Natural killer cell (primary cell): ENCODE data around the gene PTPN5. TPM values are rescaled to one million over a fixed set of nuclear protein-coding genes. Genes with fewer than 3 reads are reported as not detected.

ENCODE experiments used
- ATAC-seq, 3 donors: fragments of 150-1000 bp in 2 of 3; fragments of 200-7000 bp in 1 of 3; cut with Tn5 transposase; 1 replicate in 1 of 3; 2 replicates in 2 of 3; pipeline ENCODE4 v1.10.0; 2021; ENCODE audit warnings: mild to moderate bottlenecking in 2 of 3, moderate library complexity in 2 of 3
- DNase-seq, 2 donors: peaks; one replicate each; pipeline versions ENCODE4 v3.0.0 to v3.0.0-alpha.2; 2013 to 2021; ENCODE audit warnings: mixed read lengths in 1 of 2
- H3K27ac ChIP-seq: one replicate; pipeline ENCODE4 v1.5.1; 2013; ENCODE audit warnings: mild to moderate bottlenecking, low read length
- H3K27me3 ChIP-seq: one replicate; pipeline ENCODE4 v1.6.1; 2013; ENCODE audit warnings: low read length; ENCODE audit not compliant: control insufficient read depth, insufficient read depth
- H3K36me3 ChIP-seq: one replicate; pipeline ENCODE4 v1.6.1; 2013; ENCODE audit warnings: low read length; ENCODE audit not compliant: control insufficient read depth, insufficient read depth
- H3K4me1 ChIP-seq: one replicate; pipeline ENCODE4 v1.6.1; 2013; ENCODE audit warnings: low read length; ENCODE audit not compliant: control insufficient read depth, insufficient read depth
- H3K4me3 ChIP-seq: one replicate; pipeline ENCODE4 v1.5.1; 2013; ENCODE audit warnings: low read length
- H3K9me3 ChIP-seq: one replicate; pipeline ENCODE4 v1.6.1; 2013; ENCODE audit warnings: low read length; ENCODE audit not compliant: control insufficient read depth, insufficient read depth
- H3K27ac Mint-ChIP-seq, 2 donors: one replicate each; pipeline ENCODE4 v1.8.0; 2022; ENCODE audit warnings: mild to moderate bottlenecking in 2 of 2, mixed read lengths in 2 of 2, moderate library complexity in 1 of 2
- H3K27me3 Mint-ChIP-seq, 2 donors: one replicate each; pipeline ENCODE4 v1.8.0; 2022; ENCODE audit warnings: low read depth in 2 of 2, mixed read lengths in 2 of 2
- H3K36me3 Mint-ChIP-seq: one replicate; pipeline ENCODE4 v1.8.0; 2022; ENCODE audit warnings: mixed read lengths
- H3K4me1 Mint-ChIP-seq, 2 donors: one replicate each; pipeline ENCODE4 v1.8.0; 2022; ENCODE audit warnings: mixed read lengths in 2 of 2
- H3K4me3 Mint-ChIP-seq: one replicate; pipeline ENCODE4 v1.8.0; 2022; ENCODE audit warnings: mild to moderate bottlenecking, moderate library complexity, mixed read lengths
- H3K9me3 Mint-ChIP-seq, 2 donors: one replicate each; pipeline ENCODE4 v1.8.0; 2022; ENCODE audit warnings: mixed read lengths in 2 of 2
- WGBS: methylation state at CpG from one replicate; pipeline ENCODE4 v1.1.7; 2013; ENCODE audit warnings: missing lambda C conversion rate; ENCODE audit not compliant: insufficient coverage; 5-methylcytosine and 5-hydroxymethylcytosine counted together
- intact Hi-C: fragments of 100-400 bp; cut with micrococcal nuclease; formaldehyde crosslinking; loops from one replicate; pipeline ENCODE4 v1.14.2; 2022
- total RNA-seq, 4 donors: library from RNA; stranded (reverse); fragments of 120-200 nt in 1 of 4; gene quantifications; one replicate each; pipeline versions ENCODE4 v1.2.3 to v1.2.4, GENCODE V29; 2013 to 2022
- TF ChIP-seq, protein P1 (sequence below): fragments of 200-600 bp; IDR thresholded peaks from one replicate; pipeline ENCODE4 v1.8.0; 2022; ENCODE audit warnings: antibody characterized with exemption

The PTPN5 gene
- total RNA-seq, 3 donors from 2014 or later (not counting 1 experiment from before 2014, with no cell fraction given): not detected

DNA sequence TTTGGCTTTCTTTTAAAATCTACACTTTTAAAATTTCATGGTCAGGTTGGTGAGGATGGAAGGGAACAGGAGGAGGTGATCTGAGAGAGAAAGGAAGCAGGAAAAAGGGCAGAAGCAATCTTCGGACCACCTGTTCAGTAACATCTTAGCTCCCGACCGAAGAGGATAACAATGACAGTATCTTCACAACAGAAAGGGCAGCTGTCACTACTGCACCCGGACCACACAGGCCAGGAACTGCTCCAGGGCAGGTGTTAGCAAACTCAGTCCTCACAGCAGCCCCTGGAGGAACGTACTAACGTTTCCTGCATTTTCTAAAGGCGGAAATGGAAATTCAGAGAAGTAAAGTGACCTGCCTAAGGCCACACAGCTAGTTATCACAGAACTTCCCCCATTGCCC lies 16.8 kb downstream of the PTPN5 start:
- H3K36me3 ChIP-seq: no peaks in the 10 kb centered on the region
- intact Hi-C loops: no loop called here
- H3K9me3 Mint-ChIP-seq: no peaks in the 10 kb centered on the region
- TF ChIP-seq, protein P1, sequence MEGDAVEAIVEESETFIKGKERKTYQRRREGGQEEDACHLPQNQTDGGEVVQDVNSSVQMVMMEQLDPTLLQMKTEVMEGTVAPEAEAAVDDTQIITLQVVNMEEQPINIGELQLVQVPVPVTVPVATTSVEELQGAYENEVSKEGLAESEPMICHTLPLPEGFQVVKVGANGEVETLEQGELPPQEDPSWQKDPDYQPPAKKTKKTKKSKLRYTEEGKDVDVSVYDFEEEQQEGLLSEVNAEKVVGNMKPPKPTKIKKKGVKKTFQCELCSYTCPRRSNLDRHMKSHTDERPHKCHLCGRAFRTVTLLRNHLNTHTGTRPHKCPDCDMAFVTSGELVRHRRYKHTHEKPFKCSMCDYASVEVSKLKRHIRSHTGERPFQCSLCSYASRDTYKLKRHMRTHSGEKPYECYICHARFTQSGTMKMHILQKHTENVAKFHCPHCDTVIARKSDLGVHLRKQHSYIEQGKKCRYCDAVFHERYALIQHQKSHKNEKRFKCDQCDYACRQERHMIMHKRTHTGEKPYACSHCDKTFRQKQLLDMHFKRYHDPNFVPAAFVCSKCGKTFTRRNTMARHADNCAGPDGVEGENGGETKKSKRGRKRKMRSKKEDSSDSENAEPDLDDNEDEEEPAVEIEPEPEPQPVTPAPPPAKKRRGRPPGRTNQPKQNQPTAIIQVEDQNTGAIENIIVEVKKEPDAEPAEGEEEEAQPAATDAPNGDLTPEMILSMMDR: no peak
- H3K27me3 ChIP-seq: no peaks in the 10 kb centered on the region
- ATAC-seq: no peak
- DNase-seq: no peak
- 87% methylated on average over 7 of the region's 7 CpGs for WGBS
- H3K4me1 ChIP-seq: no peaks in the 10 kb centered on the region
- no peak overlapping the region for H3K4me3 Mint-ChIP-seq
- H3K9me3 ChIP-seq: no peaks in the 10 kb centered on the region
- no peak overlapping the region for H3K4me3 ChIP-seq
- no peak overlapping the region for H3K27ac Mint-ChIP-seq
- H3K36me3 Mint-ChIP-seq: no peaks in the 10 kb centered on the region
- H3K27me3 Mint-ChIP-seq: peaks cover 6 to 13% of the 10 kb centered on the region in 2 donors
- peaks cover 8% of the 10 kb centered on the region in 2 donors for H3K4me1 Mint-ChIP-seq
- H3K27ac ChIP-seq: no peak overlapping the region

DNA sequence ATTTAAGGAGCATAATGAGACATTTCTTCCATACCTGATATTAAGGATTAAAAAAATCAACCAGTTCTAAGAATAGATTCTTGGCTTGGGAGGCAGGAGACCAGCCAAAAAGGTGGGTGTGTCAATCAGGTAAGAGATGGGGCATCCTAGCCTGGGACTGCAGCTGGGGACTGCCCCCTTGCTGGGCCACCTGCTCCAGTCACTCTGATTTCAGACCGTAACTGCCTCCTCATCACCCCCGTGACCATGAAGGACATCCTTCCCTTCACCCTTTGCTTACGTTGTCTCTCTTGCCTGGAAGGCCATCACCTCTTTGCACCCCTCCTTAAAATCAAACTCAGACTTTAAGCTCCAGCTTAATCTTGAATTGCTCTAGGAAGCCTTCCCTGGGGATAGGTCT lies 17.9 kb downstream of the PTPN5 start:
- no peak overlapping the region for H3K4me3 ChIP-seq
- no peaks in the 10 kb centered on the region for H3K36me3 ChIP-seq
- ATAC-seq (no peak), DNase-seq (no peak)
- TF ChIP-seq, protein P1: no peak
- no peaks in the 10 kb centered on the region for H3K9me3 ChIP-seq
- H3K4me1 ChIP-seq: no peaks in the 10 kb centered on the region
- no peak overlapping the region for H3K27ac Mint-ChIP-seq
- H3K4me3 Mint-ChIP-seq: no peak overlapping the region
- 79% methylated on average over 3 of the region's 3 CpGs for WGBS
- peaks cover 6 to 13% of the 10 kb centered on the region in 2 donors for H3K27me3 Mint-ChIP-seq
- H3K4me1 Mint-ChIP-seq: peaks cover 4 to 5% of the 10 kb centered on the region in 2 donors
- H3K9me3 Mint-ChIP-seq: no peaks in the 10 kb centered on the region
- intact Hi-C loops: no loop called here
- no peaks in the 10 kb centered on the region for H3K27me3 ChIP-seq
- no peaks in the 10 kb centered on the region for H3K36me3 Mint-ChIP-seq
- no peak overlapping the region for H3K27ac ChIP-seq

DNA sequence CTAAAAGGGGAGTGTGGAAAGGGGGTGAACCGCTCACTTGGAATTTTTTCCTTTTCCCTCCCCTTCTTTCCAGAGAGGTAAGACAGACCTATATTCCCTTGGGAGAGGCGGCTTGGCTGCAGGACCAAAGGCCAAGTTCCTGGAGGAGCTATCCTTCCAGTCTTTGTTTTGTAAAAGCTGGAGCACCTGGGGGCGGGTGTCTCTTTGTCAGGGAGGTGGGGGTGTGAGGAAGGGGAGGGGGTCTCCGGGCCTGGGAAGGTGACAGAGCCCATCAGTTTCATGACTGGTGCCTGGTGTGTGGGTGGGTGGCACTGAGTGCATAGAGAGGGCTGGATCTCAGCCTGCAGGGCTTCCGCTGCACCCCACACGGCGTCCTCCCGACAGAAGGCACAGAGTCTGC lies 18.5 kb downstream of the PTPN5 start:
- Histone ChIP-seq H3K27ac (no peak overlapping the region), H3K4me3 (no peak overlapping the region), H3K4me1 (no peaks in the 10 kb centered on the region), H3K9me3 (no peaks in the 10 kb centered on the region), H3K27me3 (no peaks in the 10 kb centered on the region), H3K36me3 (no peaks in the 10 kb centered on the region)
- intact Hi-C loops: no loop called here
- Mint-ChIP-seq H3K9me3 (no peaks in the 10 kb centered on the region), H3K4me3 (no peak overlapping the region), H3K36me3 (no peaks in the 10 kb centered on the region), H3K27ac (no peak overlapping the region), H3K27me3 (peaks cover 6 to 13% of the 10 kb centered on the region in 2 donors), H3K4me1 (no peaks in the 10 kb centered on the region)
- TF ChIP-seq, protein P1: no peak
- DNase-seq (no peak), ATAC-seq (no peak)
- 85% methylated on average over 7 of the region's 8 CpGs for WGBS

DNA sequence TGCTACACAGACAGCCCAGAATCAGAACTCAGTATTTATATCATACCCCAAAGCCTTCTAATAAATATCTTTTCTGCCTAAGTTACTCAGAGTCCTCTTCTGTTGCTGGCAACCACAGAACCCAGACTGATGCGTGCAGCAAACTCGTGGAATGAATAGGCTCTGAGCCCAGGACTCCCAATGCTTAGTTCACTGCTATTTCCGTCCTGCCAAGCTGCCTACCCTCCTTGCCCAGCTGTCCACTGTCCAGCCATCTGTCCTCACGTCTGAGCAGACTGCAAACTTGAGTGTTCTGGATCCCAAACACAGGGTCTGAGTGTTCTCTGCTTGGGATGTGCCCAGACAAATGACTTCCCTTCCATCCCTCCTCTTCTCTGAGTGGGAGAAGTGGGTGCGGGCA lies 19.4 kb downstream of the PTPN5 start:
- no peak overlapping the region for H3K4me3 Mint-ChIP-seq
- no peaks in the 10 kb centered on the region for H3K36me3 Mint-ChIP-seq
- no peak overlapping the region for H3K27ac Mint-ChIP-seq
- intact Hi-C loops: no loop called here
- Histone ChIP-seq H3K36me3 (no peaks in the 10 kb centered on the region), H3K4me1 (no peaks in the 10 kb centered on the region), H3K4me3 (no peak overlapping the region), H3K27ac (no peak overlapping the region), H3K27me3 (no peaks in the 10 kb centered on the region), H3K9me3 (no peaks in the 10 kb centered on the region)
- no peaks in the 10 kb centered on the region for H3K4me1 Mint-ChIP-seq
- no peaks in the 10 kb centered on the region for H3K9me3 Mint-ChIP-seq
- WGBS: 65% methylated on average over 5 of the region's 5 CpGs
- DNase-seq: no peak
- ATAC-seq: no peak
- H3K27me3 Mint-ChIP-seq: peaks cover 6 to 13% of the 10 kb centered on the region in 2 donors
- TF ChIP-seq, protein P1: no peak
